Karpas-422 (cell line): ENCODE data around the gene MRPL3. TPM values are rescaled to one million over a fixed set of nuclear protein-coding genes. Genes with fewer than 3 reads are reported as not detected.

ENCODE experiments used
- DNase-seq: peaks from one replicate; pipeline ENCODE4 v3.0.0-alpha.2; 2015
- H2AFZ ChIP-seq: fragments of 200-600 bp; sonication (generic); 2 replicates; pipeline ENCODE4 v1.6.1; 2014; ENCODE audit warnings: antibody characterized with exemption, low read length, mixed read lengths
- H3K27ac ChIP-seq: fragments of 200-600 bp; sonication (generic); 2 replicates; pipeline ENCODE4 v1.5.1; 2014; ENCODE audit warnings: mild to moderate bottlenecking, low read length, moderate library complexity
- H3K27me3 ChIP-seq: fragments of 200-600 bp; sonication (generic); 2 replicates; pipeline ENCODE4 v1.6.1; 2014; ENCODE audit warnings: low read length, mixed read lengths
- H3K36me3 ChIP-seq: fragments of 200-600 bp; sonication (generic); 2 replicates; pipeline ENCODE4 v1.6.1; 2014; ENCODE audit warnings: low read length, mixed read lengths; ENCODE audit not compliant: insufficient read depth
- H3K4me1 ChIP-seq: fragments of 200-600 bp; sonication (generic); 2 replicates; pipeline ENCODE4 v1.6.1; 2014; ENCODE audit warnings: mild to moderate bottlenecking, low read length, mixed read lengths
- H3K4me2 ChIP-seq: fragments of 200-600 bp; sonication (generic); 2 replicates; pipeline ENCODE4 v1.6.1; 2014; ENCODE audit warnings: low read length, low read depth, mild to moderate bottlenecking; ENCODE audit not compliant: poor library complexity, severe bottlenecking
- H3K4me3 ChIP-seq: fragments of 200-600 bp; sonication (generic); 2 replicates; pipeline ENCODE4 v1.5.1; 2014; ENCODE audit warnings: mild to moderate bottlenecking, antibody characterized with exemption, low read length, mixed read lengths
- H3K79me2 ChIP-seq: fragments of 200-600 bp; sonication (generic); 2 replicates; pipeline ENCODE4 v1.6.1; 2014; ENCODE audit warnings: mild to moderate bottlenecking, low read length, mixed read lengths
- H3K9ac ChIP-seq: fragments of 200-600 bp; sonication (generic); 2 replicates; pipeline ENCODE4 v1.6.0; 2014; ENCODE audit warnings: low read length
- H3K9me2 ChIP-seq: fragments of 200-600 bp; sonication (generic), shearing (Covaris generic); replicated peaks from 2 replicates; pipeline ENCODE4 v1.6.0; 2014; ENCODE audit warnings: mild to moderate bottlenecking, low read length, moderate library complexity; ENCODE audit not compliant: insufficient read depth
- H3K9me3 ChIP-seq: fragments of 300-700, 200-600 bp; sonication (generic); 2 replicates; pipeline ENCODE4 v1.6.1; 2014; ENCODE audit warnings: low read length, mixed read lengths
- H4K20me1 ChIP-seq: fragments of 200-600 bp; sonication (generic); 2 replicates; pipeline ENCODE4 v1.6.1; 2014; ENCODE audit warnings: mild to moderate bottlenecking, antibody characterized with exemption, low read length, low read depth; ENCODE audit not compliant: insufficient read depth
- total RNA-seq: library from RNA; depleted of rRNA; stranded (reverse); fragments of >200 nt; shearing (Covaris generic); gene quantifications from 2 replicates; pipeline ENCODE4 v1.2.3, GENCODE V29; 2014; ENCODE audit warnings: low replicate concordance

The MRPL3 gene
- total RNA-seq, 1 experiment from 2014 or later: 150 TPM

DNA sequence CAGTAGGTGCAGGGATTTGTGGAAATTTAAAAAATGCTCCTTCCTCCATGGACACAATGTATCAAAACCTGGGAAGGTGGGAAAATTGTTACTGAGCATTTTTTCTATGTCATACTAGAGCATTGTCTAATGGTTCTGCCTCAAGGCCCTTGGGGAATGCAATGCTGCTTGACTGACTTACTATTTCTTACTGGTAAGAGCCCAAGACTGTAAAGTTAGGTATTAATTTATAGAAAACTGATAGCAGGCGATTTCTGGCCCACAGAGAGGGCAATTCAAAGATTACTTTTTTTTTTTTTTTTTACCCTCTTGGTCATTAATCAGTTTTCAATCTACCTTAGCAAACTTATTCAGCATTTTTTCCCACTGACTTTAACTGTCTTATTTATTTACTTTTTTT, 38.5 kb upstream of the MRPL3 start:
- Histone ChIP-seq H3K9ac (no peak overlapping the region), H3K4me2 (no peak overlapping the region), H3K9me3 (no peaks in the 10 kb centered on the region)

DNA sequence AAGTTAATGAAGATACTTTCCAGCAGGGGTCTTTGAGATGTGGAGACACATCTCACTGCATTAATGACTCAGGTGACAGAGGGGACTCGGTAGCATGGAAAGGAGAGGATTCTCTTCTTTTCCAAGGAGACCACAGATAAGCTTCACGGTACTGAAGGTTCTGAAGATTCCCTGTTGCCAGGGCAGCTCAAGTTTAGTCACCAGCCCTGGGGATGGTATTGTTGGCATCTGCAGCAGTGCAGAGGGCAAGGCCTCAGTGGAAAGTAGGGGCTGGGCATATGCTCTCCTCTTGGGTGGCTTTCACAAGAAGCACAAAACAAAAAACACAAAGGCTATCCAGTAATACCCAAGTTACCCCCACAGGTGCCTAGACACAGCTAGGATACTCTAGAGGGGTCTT, 38.0 kb upstream of the MRPL3 start:
- no peak overlapping the region for H3K4me2 ChIP-seq
- no peak overlapping the region for H3K9ac ChIP-seq
- no peaks in the 10 kb centered on the region for H3K9me3 ChIP-seq
- H2AFZ ChIP-seq: no peak overlapping the region
- H3K36me3 ChIP-seq: no peaks in the 10 kb centered on the region
- no peaks in the 10 kb centered on the region for H4K20me1 ChIP-seq
- H3K79me2 ChIP-seq: no peaks in the 10 kb centered on the region
- H3K4me1 ChIP-seq: peaks cover 10% of the 10 kb centered on the region
- H3K9me2 ChIP-seq: no peaks in the 10 kb centered on the region
- DNase-seq: no peak
- no peak overlapping the region for H3K4me3 ChIP-seq
- H3K27ac ChIP-seq: no peak overlapping the region
- no peaks in the 10 kb centered on the region for H3K27me3 ChIP-seq

More for the DNA sequence above, 38.5 kb upstream of the MRPL3 start:
- Histone ChIP-seq H3K36me3 (no peaks in the 10 kb centered on the region), H3K9me2 (no peaks in the 10 kb centered on the region), H3K4me1 (peaks cover 9% of the 10 kb centered on the region), H3K27ac (no peak overlapping the region), H3K79me2 (no peaks in the 10 kb centered on the region), H3K4me3 (no peak overlapping the region), H3K27me3 (no peaks in the 10 kb centered on the region), H4K20me1 (no peaks in the 10 kb centered on the region), H2AFZ (no peak overlapping the region)
- DNase-seq: no peak

GRCh38 chr3:131540143-131540542, 37.4 kb upstream of the MRPL3 start:
- H3K36me3 ChIP-seq: no peaks in the 10 kb centered on the region

GRCh38 chr3:131538968-131539367, 36.2 kb upstream of the MRPL3 start:
- H3K4me3 ChIP-seq: no peak overlapping the region
- DNase-seq: no peak
- H3K9ac ChIP-seq: no peak overlapping the region
- H3K27ac ChIP-seq: no peak overlapping the region
- no peaks in the 10 kb centered on the region for H3K9me3 ChIP-seq
- no peak overlapping the region for H3K4me2 ChIP-seq
- no peaks in the 10 kb centered on the region for H3K9me2 ChIP-seq
- peaks cover 15% of the 10 kb centered on the region for H3K4me1 ChIP-seq
- no peaks in the 10 kb centered on the region for H3K36me3 ChIP-seq
- H2AFZ ChIP-seq: no peak overlapping the region
- no peaks in the 10 kb centered on the region for H3K79me2 ChIP-seq
- no peaks in the 10 kb centered on the region for H3K27me3 ChIP-seq
- no peaks in the 10 kb centered on the region for H4K20me1 ChIP-seq

More at GRCh38 chr3:131540143-131540542, 37.4 kb upstream of the MRPL3 start:
- Histone ChIP-seq H4K20me1 (no peaks in the 10 kb centered on the region), H3K9me2 (no peaks in the 10 kb centered on the region), H3K9ac (no peak overlapping the region), H2AFZ (no peak overlapping the region), H3K4me3 (no peak overlapping the region), H3K27me3 (no peaks in the 10 kb centered on the region), H3K4me1 (peaks cover 15% of the 10 kb centered on the region), H3K4me2 (peak overlapping the region; percentile 17), H3K27ac (no peak overlapping the region), H3K79me2 (no peaks in the 10 kb centered on the region), H3K9me3 (no peaks in the 10 kb centered on the region)
- no peak for DNase-seq

GRCh38 chr3:131537531-131537930, 34.8 kb upstream of the MRPL3 start:
- no peak overlapping the region for H2AFZ ChIP-seq
- H3K9me3 ChIP-seq: no peaks in the 10 kb centered on the region

DNA sequence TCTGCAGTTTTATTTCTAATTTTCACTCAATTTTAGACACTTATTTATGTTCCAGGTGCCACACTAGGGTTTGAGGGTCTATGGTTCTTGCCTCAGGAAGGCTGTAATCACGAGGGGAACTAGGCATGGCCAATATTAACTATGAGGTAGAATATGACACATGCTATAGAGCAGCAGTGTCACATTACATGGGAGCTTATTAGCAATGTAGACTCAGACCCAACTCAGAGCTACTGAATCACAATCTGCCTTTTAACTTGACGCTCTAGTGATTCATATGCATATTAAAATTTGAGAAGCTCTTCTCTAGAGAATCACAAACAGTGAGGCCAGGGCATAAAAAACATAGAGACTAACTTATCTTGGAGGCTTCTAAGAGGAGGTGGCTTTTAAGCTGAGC, 32.8 kb upstream of the MRPL3 start:
- Histone ChIP-seq H4K20me1 (no peaks in the 10 kb centered on the region), H3K9me2 (no peaks in the 10 kb centered on the region), H3K4me1 (peaks cover 15% of the 10 kb centered on the region), H3K4me3 (no peak overlapping the region), H2AFZ (no peak overlapping the region), H3K27me3 (0 out of 2 replicates have a peak, but pooled peaks cover 3% of the 10 kb centered on the region), H3K36me3 (no peaks in the 10 kb centered on the region), H3K27ac (no peak overlapping the region), H3K4me2 (no peak overlapping the region), H3K9me3 (no peaks in the 10 kb centered on the region), H3K9ac (no peak overlapping the region), H3K79me2 (no peaks in the 10 kb centered on the region)
- DNase-seq: peak; percentile 41

More at GRCh38 chr3:131537531-131537930, 34.8 kb upstream of the MRPL3 start:
- no peaks in the 10 kb centered on the region for H3K27me3 ChIP-seq
- no peak overlapping the region for H3K4me2 ChIP-seq
- no peak for DNase-seq
- no peak overlapping the region for H3K9ac ChIP-seq
- H3K9me2 ChIP-seq: no peaks in the 10 kb centered on the region
- H3K4me3 ChIP-seq: no peak overlapping the region
- no peaks in the 10 kb centered on the region for H4K20me1 ChIP-seq
- no peaks in the 10 kb centered on the region for H3K36me3 ChIP-seq
- H3K27ac ChIP-seq: no peak overlapping the region
- H3K4me1 ChIP-seq: peaks cover 15% of the 10 kb centered on the region
- no peaks in the 10 kb centered on the region for H3K79me2 ChIP-seq

GRCh38 chr3:131535131-131535530, 32.4 kb upstream of the MRPL3 start:
- H3K4me3 ChIP-seq: no peak overlapping the region
- no peak for DNase-seq
- no peaks in the 10 kb centered on the region for H4K20me1 ChIP-seq
- H3K36me3 ChIP-seq: no peaks in the 10 kb centered on the region
- H3K27ac ChIP-seq: no peak overlapping the region
- 0 out of 2 replicates have a peak, but pooled peaks cover 3% of the 10 kb centered on the region for H3K27me3 ChIP-seq
- H2AFZ ChIP-seq: no peak overlapping the region
- no peak overlapping the region for H3K9ac ChIP-seq
- peaks cover 14% of the 10 kb centered on the region for H3K4me1 ChIP-seq
- H3K9me3 ChIP-seq: no peaks in the 10 kb centered on the region
- no peaks in the 10 kb centered on the region for H3K79me2 ChIP-seq
- H3K4me2 ChIP-seq: no peak overlapping the region
- no peaks in the 10 kb centered on the region for H3K9me2 ChIP-seq

GRCh38 chr3:131532645-131533044, 29.9 kb upstream of the MRPL3 start:
- Histone ChIP-seq H4K20me1 (no peaks in the 10 kb centered on the region), H3K36me3 (no peaks in the 10 kb centered on the region), H3K9me2 (no peaks in the 10 kb centered on the region), H3K9me3 (no peaks in the 10 kb centered on the region), H3K4me2 (no peak overlapping the region), H3K4me3 (no peak overlapping the region), H3K9ac (no peak overlapping the region), H3K79me2 (no peaks in the 10 kb centered on the region), H3K27ac (no peak overlapping the region), H2AFZ (no peak overlapping the region), H3K4me1 (peaks cover 6% of the 10 kb centered on the region), H3K27me3 (0 out of 2 replicates have a peak, but pooled peaks cover 3% of the 10 kb centered on the region)
- DNase-seq: no peak

- Histone ChIP-seq H3K27me3 (0 out of 2 replicates have a peak, but pooled peaks cover 3% of the 10 kb centered on the region), H2AFZ (no peak overlapping the region), H3K9ac (no peak overlapping the region), H3K36me3 (no peaks in the 10 kb centered on the region), H3K4me2 (no peak overlapping the region), H3K9me3 (no peaks in the 10 kb centered on the region), H3K4me3 (no peak overlapping the region), H3K4me1 (peaks cover 5% of the 10 kb centered on the region), H3K27ac (no peak overlapping the region), H3K79me2 (no peaks in the 10 kb centered on the region), H3K9me2 (no peaks in the 10 kb centered on the region), H4K20me1 (no peaks in the 10 kb centered on the region)
- DNase-seq: no peak
Measured at GRCh38 chr3:131530843-131531242, 28.1 kb upstream of the MRPL3 start.
